H9 (cell line): ENCODE measurements around the gene SSPN. TPM values are rescaled to one million over a fixed set of nuclear protein-coding genes. Genes with fewer than 3 reads are reported as not detected.
A peak's percentile ranks its signal among the peaks of the same experiment; 100 is the strongest.

Experiments
- DNase-seq: peaks from one replicate; pipeline ENCODE4 v3.0.0-alpha.2; 2017
- H2AFZ ChIP-seq: one replicate; pipeline ENCODE4 v1.6.1; 2013; ENCODE audit warnings: mild to moderate bottlenecking, low read length, control low read depth, moderate library complexity
- H2AK5ac ChIP-seq: 2 replicates; pipeline ENCODE4 v1.6.1; 2013; ENCODE audit warnings: low read length, control low read depth, mixed read lengths; ENCODE audit not compliant: insufficient read length
- H2BK120ac ChIP-seq: one replicate; pipeline ENCODE4 v1.6.1; 2013; ENCODE audit warnings: low read depth, mild to moderate bottlenecking, low read length, control low read depth, inconsistent platforms; ENCODE audit not compliant: poor library complexity, severe bottlenecking
- H2BK12ac ChIP-seq: 2 replicates; pipeline ENCODE4 v1.6.1; 2013; ENCODE audit warnings: low read length, control low read depth, mixed read lengths, low read depth; ENCODE audit not compliant: insufficient read length
- H2BK15ac ChIP-seq: 2 replicates; pipeline ENCODE4 v1.6.1; 2013; ENCODE audit warnings: low read depth, low read length, control low read depth
- H2BK20ac ChIP-seq: one replicate; pipeline ENCODE4 v1.6.1; 2013; ENCODE audit warnings: low read depth, mild to moderate bottlenecking, low read length, control low read depth, inconsistent platforms; ENCODE audit not compliant: poor library complexity, severe bottlenecking
- H2BK5ac ChIP-seq: 2 replicates; pipeline ENCODE4 v1.6.1; 2013; ENCODE audit warnings: low read length, control low read depth, mixed read lengths; ENCODE audit not compliant: insufficient read length
- H3K14ac ChIP-seq: 2 replicates; pipeline ENCODE4 v1.6.1; 2013; ENCODE audit warnings: low read length, control low read depth; ENCODE audit not compliant: insufficient read depth
- H3K18ac ChIP-seq: 2 replicates; pipeline ENCODE4 v1.6.1; 2013; ENCODE audit warnings: low read depth, mild to moderate bottlenecking, mixed read lengths, low read length, control low read depth; ENCODE audit not compliant: insufficient read length
- H3K23ac ChIP-seq: 2 replicates; pipeline ENCODE4 v1.6.1; 2013; ENCODE audit warnings: low read length, control low read depth, mixed read lengths, low read depth; ENCODE audit not compliant: insufficient read length
- H3K23me2 ChIP-seq: 2 replicates; pipeline ENCODE4 v1.6.1; 2013; ENCODE audit warnings: low read depth, mild to moderate bottlenecking, mixed read lengths, low read length, control low read depth; ENCODE audit not compliant: insufficient read length, poor library complexity, severe bottlenecking
- H3K27ac ChIP-seq: 2 replicates; pipeline ENCODE4 v1.5.1; 2013; ENCODE audit warnings: low read length, control low read depth, mixed read lengths, low read depth; ENCODE audit not compliant: insufficient read length
- H3K27me3 ChIP-seq: 2 replicates; pipeline ENCODE4 v1.6.1; 2013; ENCODE audit warnings: low read length, control low read depth, inconsistent platforms; ENCODE audit not compliant: insufficient read depth
- H3K4ac ChIP-seq: 2 replicates; pipeline ENCODE4 v1.6.1; 2013; ENCODE audit warnings: low read depth, mild to moderate bottlenecking, control low read depth, inconsistent platforms, low read length, moderate library complexity
- H3K4me1 ChIP-seq: 2 replicates; pipeline ENCODE4 v1.6.1; 2013; ENCODE audit warnings: low read length, control low read depth, inconsistent platforms; ENCODE audit not compliant: insufficient read depth
- H3K4me2 ChIP-seq: 2 replicates; pipeline ENCODE4 v1.6.1; 2013; ENCODE audit warnings: low read length, control low read depth, mixed read lengths; ENCODE audit not compliant: insufficient read length, insufficient read depth
- H3K56ac ChIP-seq: 2 replicates; pipeline ENCODE4 v1.6.1; 2013; ENCODE audit warnings: low read depth, mild to moderate bottlenecking, mixed read lengths, low read length, control low read depth; ENCODE audit not compliant: insufficient read length
- H3K79me1 ChIP-seq: 2 replicates; pipeline ENCODE4 v1.6.1; 2013; ENCODE audit warnings: low read depth, mild to moderate bottlenecking, moderate library complexity, low read length, control low read depth, inconsistent platforms; ENCODE audit not compliant: insufficient read depth, poor library complexity, severe bottlenecking
- H3K79me2 ChIP-seq: 2 replicates; pipeline ENCODE4 v1.6.1; 2013; ENCODE audit warnings: low read length, control low read depth, inconsistent platforms; ENCODE audit not compliant: insufficient read depth
- H3K9ac ChIP-seq: 2 replicates; pipeline ENCODE4 v1.6.1; 2013; ENCODE audit warnings: low read length, control low read depth, mixed read lengths; ENCODE audit not compliant: insufficient read length; ENCODE audit errors: extremely low read depth
- H3K9me3 ChIP-seq: one replicate; pipeline ENCODE4 v1.6.1; 2013; ENCODE audit warnings: low read depth, low read length, inconsistent platforms; ENCODE audit not compliant: control insufficient read depth
- H3T11ph ChIP-seq: one replicate; pipeline ENCODE4 v1.6.1; 2013; ENCODE audit warnings: mild to moderate bottlenecking, low read length, control low read depth, inconsistent platforms
- H4K20me1 ChIP-seq: one replicate; pipeline ENCODE4 v1.6.1; 2013; ENCODE audit not compliant: control insufficient read depth, insufficient read length, insufficient read depth
- H4K5ac ChIP-seq: 2 replicates; pipeline ENCODE4 v1.6.1; 2013; ENCODE audit warnings: low read depth, mild to moderate bottlenecking, mixed read lengths, low read length, control low read depth; ENCODE audit not compliant: insufficient read length
- H4K8ac ChIP-seq: replicated peaks from 2 replicates; pipeline ENCODE4 v1.6.1; 2013; ENCODE audit warnings: low read length, control low read depth, mixed read lengths, low read depth; ENCODE audit not compliant: insufficient read length
- H4K91ac ChIP-seq: 2 replicates; pipeline ENCODE4 v1.6.1; 2013; ENCODE audit warnings: low read depth, mild to moderate bottlenecking, moderate library complexity, mixed read lengths, low read length, control low read depth; ENCODE audit not compliant: insufficient read length
- H3K27ac Mint-ChIP-seq, 3 experiments: 2 replicates in 2 of 3; 3 replicates in 1 of 3; pipeline ENCODE4 v1.8.0; 2020 to 2021; ENCODE audit warnings: mixed read lengths in 3 of 3, mild to moderate bottlenecking in 1 of 3, moderate library complexity in 1 of 3
- H3K27me3 Mint-ChIP-seq: 2 replicates; pipeline ENCODE4 v1.8.0; 2021; ENCODE audit warnings: low read depth, mild to moderate bottlenecking, moderate library complexity, mixed read lengths
- H3K36me3 Mint-ChIP-seq, 3 experiments: 2 replicates in 2 of 3; 3 replicates in 1 of 3; pipeline ENCODE4 v1.8.0; 2020 to 2021; ENCODE audit warnings: low read depth in 3 of 3, mixed read lengths in 3 of 3; ENCODE audit not compliant: insufficient read depth in 1 of 3
- H3K4me1 Mint-ChIP-seq, 2 experiments: 2 replicates each; pipeline ENCODE4 v1.8.0; 2020; ENCODE audit warnings: mixed read lengths in 2 of 2
- H3K4me3 Mint-ChIP-seq, 2 experiments: 2 replicates in 1 of 2; 3 replicates in 1 of 2; pipeline ENCODE4 v1.8.0; 2020 to 2021; ENCODE audit warnings: mild to moderate bottlenecking in 2 of 2, mixed read lengths in 2 of 2, moderate library complexity in 1 of 2
- H3K9me3 Mint-ChIP-seq, 2 experiments: 2 replicates in 1 of 2; 3 replicates in 1 of 2; pipeline ENCODE4 v1.8.0; 2020; ENCODE audit warnings: mild to moderate bottlenecking in 2 of 2, mixed read lengths in 2 of 2, moderate library complexity in 1 of 2
- CTCF ChIP-seq: fragments of 200-600 bp; sonication (generic); conservative IDR thresholded peaks from 3 replicates; pipeline ENCODE4 v1.8.0; 2021; ENCODE audit warnings: antibody characterized with exemption, mild to moderate bottlenecking
- WGBS: extraction: QIAGEN DNeasy Blood & Tissue Kit; methylation state at CpG from one replicate; pipeline ENCODE4 v1.1.7; 2013; ENCODE audit warnings: missing lambda C conversion rate, low lambda C conversion rate, mixed read lengths; ENCODE audit not compliant: insufficient read length; ENCODE audit errors: extremely low coverage; 5-methylcytosine and 5-hydroxymethylcytosine counted together
- total RNA-seq: library from RNA; stranded (reverse); gene quantifications from 2 replicates; pipeline ENCODE4 v1.2.1, GENCODE V29; 2021

The SSPN gene
- total RNA-seq, 1 experiment from 2014 or later, result 0.81 TPM

GRCh38 chr12:26195641-26196420 lies 458 bp downstream of the SSPN start:
- peak; percentile 61 for DNase-seq
- no peak for TF ChIP-seq CTCF
- Histone ChIP-seq H3K9ac (peak overlapping the region; percentile 44), H3K23me2 (peaks cover 6% of the 10 kb centered on the region), H3K27ac (no peak overlapping the region), H3K9me3 (no peaks in the 10 kb centered on the region), H4K91ac (no peak overlapping the region), H3K56ac (no peak overlapping the region), H3K79me2 (no peaks in the 10 kb centered on the region), H2AK5ac (no peak overlapping the region), H3K4me1 (peaks cover 2% of the 10 kb centered on the region; the same call in 1 of the 2 replicates), H3K27me3 (peaks cover 8% of the 10 kb centered on the region; the same call in 1 of the 2 replicates), H3K23ac (no peak overlapping the region), H3T11ph (no peak overlapping the region), H3K79me1 (no peaks in the 10 kb centered on the region), H2BK5ac (no peak overlapping the region), H3K4ac (no peak overlapping the region), H2BK12ac (no peak overlapping the region), H4K8ac (no peak overlapping the region), H3K18ac (peak overlapping the region; percentile 1), H4K5ac (no peak overlapping the region), H2BK120ac (no peak overlapping the region), H3K4me2 (peak overlapping the region; percentile 85), H4K20me1 (no peaks in the 10 kb centered on the region), H2BK20ac (no peak overlapping the region), H2BK15ac (no peak overlapping the region), H3K14ac (peak overlapping the region; percentile 80), H2AFZ (no peak overlapping the region)
- Mint-ChIP-seq H3K4me3 (peak overlapping the region; percentile 82 to 89), H3K9me3 (no peaks in the 10 kb centered on the region), H3K27ac (peak overlapping the region in 1 of 3 experiments; percentile 44; a peak in 1 of 7 replicates), H3K4me1 (peaks cover 4 to 10% of the 10 kb centered on the region in 2 experiments; a peak in 2 of 4 replicates), H3K36me3 (no peaks in the 10 kb centered on the region), H3K27me3 (peaks cover 46% of the 10 kb centered on the region)
- no CpG with 5 or more reads among the region's 45 CpGs for WGBS
